Measurements from ENCODE around the gene EFNA5. TPM values are rescaled to one million over a fixed set of nuclear protein-coding genes. Genes with fewer than 3 reads are reported as not detected.
"Not testable (repeated sequence)": the region's sequence is repeated elsewhere in the genome, so short reads cannot be mapped to it uniquely, and the experiment has no call there.

Gene EFNA5
- polyA plus RNA-seq, 4 donors = 0.54 to 3.5 (median 1.7) TPM; not detected in 1

DNA sequence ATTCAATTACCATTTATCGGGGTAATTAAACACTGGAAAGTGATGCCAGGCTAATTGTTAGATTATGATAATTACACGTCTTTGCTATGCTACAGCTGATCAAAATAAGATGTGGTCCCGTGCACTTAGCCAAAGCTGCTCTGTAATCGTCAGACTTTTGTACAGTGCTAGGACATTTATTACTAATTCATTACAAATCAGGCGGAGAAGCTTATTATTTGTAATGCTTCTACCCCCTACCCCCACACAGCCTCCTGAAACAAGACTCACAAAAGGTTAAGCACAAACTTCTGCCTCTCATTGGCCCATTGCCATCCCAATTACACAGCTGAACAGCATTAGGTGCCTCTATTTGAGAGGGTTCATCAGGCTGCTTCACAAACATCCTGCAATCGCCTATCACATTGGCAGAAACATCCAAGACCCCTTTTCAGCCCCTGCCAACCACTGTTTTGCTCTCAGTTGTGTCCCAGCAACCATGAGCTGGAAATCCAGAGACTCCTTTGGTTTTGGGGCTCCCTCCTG, 232.7 kb downstream of the EFNA5 start:
- Histone ChIP-seq H3K27me3 (ENCODE audit: control insufficient read depth in 3 of 3, insufficient read depth in 3 of 3, low read length in 3 of 3) (no peaks in the 10 kb centered on the region), H3K36me3 (ENCODE audit: control insufficient read depth in 3 of 3, insufficient read depth in 2 of 3, low read depth in 1 of 3, low read length in 3 of 3) (no peaks in the 10 kb centered on the region), H3K9me3 (ENCODE audit: control insufficient read depth in 2 of 2, insufficient read depth in 1 of 2, low read depth in 1 of 2, low read length in 1 of 2) (peaks cover 1 to 7% of the 10 kb centered on the region in 2 donors), H3K4me1 (ENCODE audit: control insufficient read depth in 3 of 3, insufficient read depth in 2 of 3, low read depth in 1 of 3, low read length in 2 of 3) (no peaks in the 10 kb centered on the region), H3K27ac (ENCODE audit: low read depth in 1 of 3, low read length in 2 of 3) (no peak overlapping the region), H3K4me3 (ENCODE audit: low read depth in 1 of 3, low read length in 3 of 3) (no peak overlapping the region)
- FAIRE-seq (no peak), DNase-seq (no peak)
- WGBS, 3 donors = 85 to 93% (median 92%) methylated on average over 6 of the region's 6 CpGs

DNA sequence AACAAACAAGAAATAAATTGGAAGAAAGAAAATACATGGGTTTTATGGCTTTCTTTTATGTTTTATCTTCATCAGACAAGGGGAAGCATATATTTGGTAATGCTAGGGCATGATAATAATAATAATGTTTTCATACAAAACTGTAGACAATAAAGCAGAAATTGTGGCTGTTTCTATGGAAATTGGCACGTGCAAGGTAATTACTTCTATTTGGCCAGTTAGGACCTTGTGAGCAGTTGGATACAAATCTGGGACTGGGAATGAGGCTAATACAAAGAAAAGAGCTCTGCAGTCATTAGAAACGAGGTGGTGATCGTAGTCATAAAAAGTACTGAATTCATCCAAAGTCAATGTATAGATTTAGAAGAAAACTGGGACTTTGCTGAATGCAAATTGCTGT, 233.6 kb downstream of the EFNA5 start:
- peaks cover 1 to 7% of the 10 kb centered on the region in 2 donors for H3K9me3 ChIP-seq (ENCODE audit: control insufficient read depth in 2 of 2, insufficient read depth in 1 of 2, low read depth in 1 of 2, low read length in 1 of 2)
- no peaks in the 10 kb centered on the region for H3K36me3 ChIP-seq (ENCODE audit: control insufficient read depth in 3 of 3, insufficient read depth in 2 of 3, low read depth in 1 of 3, low read length in 3 of 3)
- no peak overlapping the region for H3K27ac ChIP-seq (ENCODE audit: low read depth in 1 of 3, low read length in 2 of 3)
- no peaks in the 10 kb centered on the region for H3K27me3 ChIP-seq (ENCODE audit: control insufficient read depth in 3 of 3, insufficient read depth in 3 of 3, low read length in 3 of 3)
- WGBS, 3 donors = 75 to 86% (median 83%) methylated on average over 3 of the region's 3 CpGs
- H3K4me3 ChIP-seq (ENCODE audit: low read depth in 1 of 3, low read length in 3 of 3) = no peak overlapping the region
- H3K4me1 ChIP-seq (ENCODE audit: control insufficient read depth in 3 of 3, insufficient read depth in 2 of 3, low read depth in 1 of 3, low read length in 2 of 3) = no peaks in the 10 kb centered on the region
- no peak for FAIRE-seq
- no peak for DNase-seq

DNA sequence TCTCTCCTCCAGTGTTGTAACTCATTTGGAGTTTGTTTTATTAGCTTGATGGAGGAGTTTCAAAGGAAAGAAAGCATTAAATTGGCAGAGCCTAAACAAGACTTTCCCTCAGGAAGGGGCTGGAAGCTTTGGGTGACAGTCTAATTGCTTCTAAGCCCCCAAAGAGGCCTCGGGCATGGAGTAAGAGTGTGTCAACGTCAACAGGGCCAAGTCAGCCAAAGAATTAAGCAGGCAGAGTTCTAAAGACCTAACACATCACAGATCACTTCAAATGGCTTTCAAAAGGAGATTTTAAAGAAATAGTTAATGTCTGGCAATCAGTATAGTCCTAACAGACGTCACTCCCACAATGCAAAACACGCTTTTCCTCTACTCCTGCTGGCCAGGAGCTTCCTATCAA, 234.5 kb downstream of the EFNA5 start:
- H3K9me3 ChIP-seq (ENCODE audit: control insufficient read depth in 2 of 2, insufficient read depth in 1 of 2, low read depth in 1 of 2, low read length in 1 of 2) = peaks cover 1 to 7% of the 10 kb centered on the region in 2 donors
- no peak overlapping the region for H3K27ac ChIP-seq (ENCODE audit: low read depth in 1 of 3, low read length in 2 of 3)
- DNase-seq (no peak), FAIRE-seq (no peak)
- no peaks in the 10 kb centered on the region for H3K4me1 ChIP-seq (ENCODE audit: control insufficient read depth in 3 of 3, insufficient read depth in 2 of 3, low read depth in 1 of 3, low read length in 2 of 3)
- H3K27me3 ChIP-seq (ENCODE audit: control insufficient read depth in 3 of 3, insufficient read depth in 3 of 3, low read length in 3 of 3) = no peaks in the 10 kb centered on the region
- H3K4me3 ChIP-seq (ENCODE audit: low read depth in 1 of 3, low read length in 3 of 3) = no peak overlapping the region
- WGBS, 3 donors = 52 to 73% (median 69%) methylated on average over 4 of the region's 4 CpGs
- no peaks in the 10 kb centered on the region for H3K36me3 ChIP-seq (ENCODE audit: control insufficient read depth in 3 of 3, insufficient read depth in 2 of 3, low read depth in 1 of 3, low read length in 3 of 3)

DNA sequence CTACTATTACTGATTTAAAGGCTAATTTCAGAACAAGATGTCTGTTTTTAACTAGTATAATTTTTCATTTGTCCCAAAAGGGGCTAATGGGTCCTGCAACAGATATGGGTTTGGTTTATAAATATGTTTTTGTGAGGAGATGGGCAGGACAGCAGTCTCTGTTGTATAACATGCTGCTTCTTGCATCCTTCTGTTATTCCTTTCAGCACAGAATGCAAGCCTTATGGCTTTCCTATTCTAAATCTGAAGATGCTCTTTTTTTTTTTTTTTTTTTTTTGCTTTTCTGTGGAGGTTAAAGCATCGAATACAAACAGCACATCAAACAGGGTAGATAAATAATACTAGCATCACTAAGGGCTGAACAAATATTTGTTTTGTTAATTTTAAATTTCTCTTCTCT, 235.7 kb downstream of the EFNA5 start:
- 80 to 91% (median 85%) methylated on average over 1 of the region's 1 CpG for WGBS, 3 donors
- Histone ChIP-seq H3K27ac (ENCODE audit: low read depth in 1 of 3, low read length in 2 of 3) (no peak overlapping the region), H3K4me3 (ENCODE audit: low read depth in 1 of 3, low read length in 3 of 3) (no peak overlapping the region), H3K27me3 (ENCODE audit: control insufficient read depth in 3 of 3, insufficient read depth in 3 of 3, low read length in 3 of 3) (no peaks in the 10 kb centered on the region), H3K4me1 (ENCODE audit: control insufficient read depth in 3 of 3, insufficient read depth in 2 of 3, low read depth in 1 of 3, low read length in 2 of 3) (no peaks in the 10 kb centered on the region), H3K9me3 (ENCODE audit: control insufficient read depth in 2 of 2, insufficient read depth in 1 of 2, low read depth in 1 of 2, low read length in 1 of 2) (peaks cover 1 to 7% of the 10 kb centered on the region in 2 donors), H3K36me3 (ENCODE audit: control insufficient read depth in 3 of 3, insufficient read depth in 2 of 3, low read depth in 1 of 3, low read length in 3 of 3) (no peaks in the 10 kb centered on the region)
- DNase-seq (no peak), FAIRE-seq (no peak)

DNA sequence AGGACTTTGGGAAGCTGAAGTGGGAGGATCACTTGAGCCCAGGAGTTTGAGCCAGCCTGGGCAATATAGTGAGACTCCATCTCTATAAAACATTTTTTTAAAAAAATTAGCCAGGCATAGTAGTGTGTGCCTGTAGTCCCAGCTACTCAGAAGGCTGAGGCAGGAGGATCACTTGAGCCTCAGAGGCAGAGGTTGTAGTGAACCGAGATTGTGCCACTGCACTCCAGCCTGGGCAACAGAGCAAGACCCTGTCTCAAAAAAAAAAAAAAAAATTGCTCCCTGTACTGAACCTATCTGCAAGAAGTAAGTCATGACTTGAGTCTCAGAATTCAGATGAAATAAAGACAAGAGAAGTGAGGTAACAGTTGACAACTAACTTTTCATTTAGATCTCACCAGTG, 237.1 kb downstream of the EFNA5 start:
- not testable (repeated sequence) for H3K27me3 ChIP-seq (ENCODE audit: control insufficient read depth in 3 of 3, insufficient read depth in 3 of 3, low read length in 3 of 3); H3K4me3 ChIP-seq (ENCODE audit: low read depth in 1 of 3, low read length in 3 of 3); DNase-seq; H3K4me1 ChIP-seq (ENCODE audit: control insufficient read depth in 3 of 3, insufficient read depth in 2 of 3, low read depth in 1 of 3, low read length in 2 of 3); H3K27ac ChIP-seq (ENCODE audit: low read depth in 1 of 3, low read length in 2 of 3); H3K9me3 ChIP-seq (ENCODE audit: control insufficient read depth in 2 of 2, insufficient read depth in 1 of 2, low read depth in 1 of 2, low read length in 1 of 2); FAIRE-seq; H3K36me3 ChIP-seq (ENCODE audit: control insufficient read depth in 3 of 3, insufficient read depth in 2 of 3, low read depth in 1 of 3, low read length in 3 of 3)
- 86 to 100% (median 94%) methylated on average over 1 of the region's 1 CpG for WGBS, 3 donors

DNA sequence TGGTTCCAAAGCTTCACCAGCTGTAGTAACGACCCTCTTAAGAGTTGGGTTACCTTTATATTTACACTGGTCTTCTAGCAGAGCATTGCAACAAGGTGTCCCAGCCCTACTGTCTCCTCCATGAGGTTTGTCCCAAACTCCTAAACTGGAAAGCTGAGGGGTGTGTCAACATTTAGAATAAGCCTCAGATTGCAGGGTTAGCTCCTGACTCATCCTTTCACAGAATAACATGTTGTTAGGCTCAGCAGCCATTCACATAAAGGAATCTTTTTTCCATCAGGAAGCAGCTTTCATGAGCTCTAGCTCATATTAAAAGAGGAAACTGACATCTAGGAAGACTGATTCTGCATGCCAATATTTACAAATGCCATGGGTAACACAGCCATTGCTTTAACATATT, 238.7 kb downstream of the EFNA5 start:
- WGBS, 3 donors = 64 to 69% (median 67%) methylated on average over 1 of the region's 1 CpG
- H3K27ac ChIP-seq (ENCODE audit: low read depth in 1 of 3, low read length in 2 of 3) = no peak overlapping the region
- no peak for FAIRE-seq
- no peak overlapping the region for H3K4me3 ChIP-seq (ENCODE audit: low read depth in 1 of 3, low read length in 3 of 3)
- H3K4me1 ChIP-seq (ENCODE audit: control insufficient read depth in 3 of 3, insufficient read depth in 2 of 3, low read depth in 1 of 3, low read length in 2 of 3) = no peaks in the 10 kb centered on the region
- DNase-seq = no peak
- no peaks in the 10 kb centered on the region for H3K27me3 ChIP-seq (ENCODE audit: control insufficient read depth in 3 of 3, insufficient read depth in 3 of 3, low read length in 3 of 3)
- H3K9me3 ChIP-seq (ENCODE audit: control insufficient read depth in 2 of 2, insufficient read depth in 1 of 2, low read depth in 1 of 2, low read length in 1 of 2) = no peaks in the 10 kb centered on the region
- no peaks in the 10 kb centered on the region for H3K36me3 ChIP-seq (ENCODE audit: control insufficient read depth in 3 of 3, insufficient read depth in 2 of 3, low read depth in 1 of 3, low read length in 3 of 3)

DNA sequence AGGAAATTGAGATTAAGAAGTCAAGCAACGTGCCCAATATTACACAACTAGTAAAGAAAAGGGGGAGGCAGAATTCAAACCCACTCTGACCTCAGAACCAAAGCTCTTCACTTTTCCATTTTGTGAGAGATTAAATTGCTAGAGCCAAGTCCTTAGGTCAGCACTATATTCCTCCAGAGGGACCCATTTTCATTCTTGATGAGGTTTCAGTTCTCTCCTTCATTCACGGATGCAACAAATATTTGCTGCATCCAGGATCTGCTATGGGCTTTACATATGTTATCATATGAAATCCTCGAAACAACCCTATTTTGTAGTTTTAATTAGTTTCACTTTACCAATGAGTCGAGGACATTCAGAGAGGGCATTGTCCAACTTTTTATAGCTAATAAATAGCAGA, 239.2 kb downstream of the EFNA5 start:
- FAIRE-seq (no peak), DNase-seq (no peak)
- Histone ChIP-seq H3K27ac (ENCODE audit: low read depth in 1 of 3, low read length in 2 of 3) (no peak overlapping the region), H3K4me3 (ENCODE audit: low read depth in 1 of 3, low read length in 3 of 3) (no peak overlapping the region), H3K36me3 (ENCODE audit: control insufficient read depth in 3 of 3, insufficient read depth in 2 of 3, low read depth in 1 of 3, low read length in 3 of 3) (no peaks in the 10 kb centered on the region), H3K27me3 (ENCODE audit: control insufficient read depth in 3 of 3, insufficient read depth in 3 of 3, low read length in 3 of 3) (no peaks in the 10 kb centered on the region), H3K4me1 (ENCODE audit: control insufficient read depth in 3 of 3, insufficient read depth in 2 of 3, low read depth in 1 of 3, low read length in 2 of 3) (no peaks in the 10 kb centered on the region), H3K9me3 (ENCODE audit: control insufficient read depth in 2 of 2, insufficient read depth in 1 of 2, low read depth in 1 of 2, low read length in 1 of 2) (no peaks in the 10 kb centered on the region)
- WGBS, 3 donors = 56 to 68% (median 59%) methylated on average over 4 of the region's 4 CpGs

DNA sequence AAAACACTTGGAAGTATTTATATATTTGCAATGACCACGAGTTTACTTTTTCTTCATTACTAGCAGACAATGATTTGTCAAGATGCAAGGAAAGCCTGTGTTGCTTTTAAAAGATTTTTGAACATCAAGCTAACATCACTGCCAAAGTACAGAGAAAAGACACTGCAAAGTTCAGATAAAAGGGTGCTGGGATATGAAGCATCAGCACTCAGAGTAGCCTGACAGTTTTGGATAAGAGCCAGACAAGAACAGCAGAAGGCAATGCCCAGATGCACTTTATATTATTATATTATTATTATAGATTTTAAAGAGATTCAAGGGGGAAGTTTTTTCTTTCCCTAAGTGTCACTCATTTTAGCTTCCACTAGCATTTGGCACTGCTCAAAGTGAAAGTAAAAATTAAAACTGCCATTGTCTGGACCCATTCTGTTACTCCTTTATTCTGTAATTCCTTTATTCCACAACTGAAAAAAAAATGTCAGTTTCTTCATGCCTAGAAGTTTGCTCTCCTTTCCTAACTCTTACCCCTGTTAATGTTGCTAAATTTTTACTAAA, 240.6 kb downstream of the EFNA5 start:
- 53 to 66% (median 62%) methylated on average over 1 of the region's 1 CpG for WGBS, 3 donors
- H3K27me3 ChIP-seq (ENCODE audit: control insufficient read depth in 3 of 3, insufficient read depth in 3 of 3, low read length in 3 of 3) = no peaks in the 10 kb centered on the region
- no peak overlapping the region for H3K27ac ChIP-seq (ENCODE audit: low read depth in 1 of 3, low read length in 2 of 3)
- H3K36me3 ChIP-seq (ENCODE audit: control insufficient read depth in 3 of 3, insufficient read depth in 2 of 3, low read depth in 1 of 3, low read length in 3 of 3) = no peaks in the 10 kb centered on the region
- H3K9me3 ChIP-seq (ENCODE audit: control insufficient read depth in 2 of 2, insufficient read depth in 1 of 2, low read depth in 1 of 2, low read length in 1 of 2) = no peaks in the 10 kb centered on the region
- FAIRE-seq (no peak), DNase-seq (no peak)
- no peak overlapping the region for H3K4me3 ChIP-seq (ENCODE audit: low read depth in 1 of 3, low read length in 3 of 3)
- no peaks in the 10 kb centered on the region for H3K4me1 ChIP-seq (ENCODE audit: control insufficient read depth in 3 of 3, insufficient read depth in 2 of 3, low read depth in 1 of 3, low read length in 2 of 3)

DNA sequence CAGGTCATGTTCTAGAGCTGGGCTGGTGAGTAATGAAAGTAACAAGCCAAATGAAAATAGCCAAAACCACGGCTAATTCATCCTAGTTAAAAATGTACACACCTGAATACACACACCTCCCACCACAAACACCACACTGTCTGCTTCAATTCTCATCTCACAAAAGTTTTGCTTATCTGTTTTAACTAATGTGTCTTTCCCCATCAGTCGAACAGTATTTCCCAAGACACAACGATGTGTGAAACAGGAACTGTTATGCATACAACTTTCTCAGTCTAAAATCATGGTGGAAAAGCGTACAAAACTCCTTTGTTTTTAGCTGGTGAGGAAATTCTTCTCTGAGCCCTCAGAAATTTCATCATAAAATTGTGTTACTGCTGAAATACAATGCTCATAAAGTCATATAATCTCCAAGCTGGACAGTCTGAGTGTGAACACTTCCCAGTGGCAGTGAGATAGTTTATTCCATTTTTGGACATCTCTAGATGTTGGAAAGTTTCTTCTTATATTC, 242.4 kb downstream of the EFNA5 start:
- no peaks in the 10 kb centered on the region for H3K27me3 ChIP-seq (ENCODE audit: control insufficient read depth in 3 of 3, insufficient read depth in 3 of 3, low read length in 3 of 3)
- H3K36me3 ChIP-seq (ENCODE audit: control insufficient read depth in 3 of 3, insufficient read depth in 2 of 3, low read depth in 1 of 3, low read length in 3 of 3) = no peaks in the 10 kb centered on the region
- no peak for DNase-seq
- no peak overlapping the region for H3K27ac ChIP-seq (ENCODE audit: low read depth in 1 of 3, low read length in 2 of 3)
- H3K9me3 ChIP-seq (ENCODE audit: control insufficient read depth in 2 of 2, insufficient read depth in 1 of 2, low read depth in 1 of 2, low read length in 1 of 2) = no peaks in the 10 kb centered on the region
- no peaks in the 10 kb centered on the region for H3K4me1 ChIP-seq (ENCODE audit: control insufficient read depth in 3 of 3, insufficient read depth in 2 of 3, low read depth in 1 of 3, low read length in 2 of 3)
- no peak for FAIRE-seq
- 72 to 85% (median 78%) methylated on average over 4 of the region's 4 CpGs for WGBS, 3 donors
- H3K4me3 ChIP-seq (ENCODE audit: low read depth in 1 of 3, low read length in 3 of 3) = no peak overlapping the region
